Measurements from ENCODE around the gene SMIM5. TPM values are rescaled to one million over a fixed set of nuclear protein-coding genes. Genes with fewer than 3 reads are reported as not detected.

SMIM5 gene
- total and polyA plus RNA-seq, 8 donors, result 0.55 to 15.3 (median 0.86) TPM

- Histone ChIP-seq H3K9me3 (no peaks in the 10 kb centered on the region), H3K36me3 (peaks cover 0 to 11% (median 7%) of the 10 kb centered on the region in 3 donors), H3K27me3 (no peaks in the 10 kb centered on the region), H3K27ac (peak overlapping the region in 2 of 4 donors; percentile 95 to 99), H3K4me3 (no peak overlapping the region), H3K4me1 (peaks cover 12 to 21% (median 13%) of the 10 kb centered on the region in 3 donors)
- TF ChIP-seq CTCF (IDR thresholded peaks at IDR 0.05), result no peak
- ATAC-seq (no peak), DNase-seq (peak in 1 of 6 donors; percentile 25), FAIRE-seq (no peak)
- WGBS, 2 donors, result 97 to 99% methylated on average over 7 of the region's 7 CpGs
- intact Hi-C loops (cut with DNase I), result no loop called here
Measured at GRCh38 chr17:75647921-75648320, 14.7 kb downstream of the SMIM5 start.

GRCh38 chr17:75649687-75650086, 16.5 kb downstream of the SMIM5 start:
- no peak for TF ChIP-seq CTCF (IDR thresholded peaks at IDR 0.05)
- peaks cover 0 to 11% (median 7%) of the 10 kb centered on the region in 3 donors for H3K36me3 ChIP-seq
- H3K27me3 ChIP-seq, result no peaks in the 10 kb centered on the region
- no peak for DNase-seq
- FAIRE-seq, result no peak
- WGBS, 2 donors, result 87 to 94% methylated on average over 6 of the region's 6 CpGs
- no peaks in the 10 kb centered on the region for H3K9me3 ChIP-seq
- H3K4me3 ChIP-seq, result no peak overlapping the region
- H3K27ac ChIP-seq, result no peak overlapping the region
- H3K4me1 ChIP-seq, result peaks cover 9 to 21% (median 13%) of the 10 kb centered on the region in 3 donors
- ATAC-seq, result no peak
- intact Hi-C loops (cut with DNase I), result no loop called here

GRCh38 chr17:75650874-75651273, 17.6 kb downstream of the SMIM5 start:
- H3K4me3 ChIP-seq, result no peak overlapping the region
- no peaks in the 10 kb centered on the region for H3K9me3 ChIP-seq
- intact Hi-C loops (cut with DNase I), result no loop called here
- peaks cover under 1 to 10% (median 5%) of the 10 kb centered on the region in 3 donors for H3K4me1 ChIP-seq
- H3K27me3 ChIP-seq, result no peaks in the 10 kb centered on the region
- FAIRE-seq (no peak), DNase-seq (no peak), ATAC-seq (no peak)
- WGBS, 2 donors, result 92 to 96% methylated on average over 7 of the region's 7 CpGs
- no peak for TF ChIP-seq CTCF (IDR thresholded peaks at IDR 0.05)
- no peak overlapping the region for H3K27ac ChIP-seq
- H3K36me3 ChIP-seq, result peaks cover 0 to 11% (median 7%) of the 10 kb centered on the region in 3 donors

GRCh38 chr17:75652341-75652740, 19.1 kb downstream of the SMIM5 start:
- no peak for FAIRE-seq
- peak in 2 of 6 donors; percentile 15 to 33 for DNase-seq
- ATAC-seq, result no peak
- H3K4me3 ChIP-seq, result no peak overlapping the region
- H3K9me3 ChIP-seq, result no peaks in the 10 kb centered on the region
- H3K27ac ChIP-seq, result no peak overlapping the region
- no peaks in the 10 kb centered on the region for H3K27me3 ChIP-seq
- H3K4me1 ChIP-seq, result no peaks in the 10 kb centered on the region
- no peak for TF ChIP-seq CTCF (IDR thresholded peaks at IDR 0.05)
- H3K36me3 ChIP-seq, result peaks cover 0 to 15% (median 7%) of the 10 kb centered on the region in 3 donors
- WGBS, 2 donors, result 90 to 92% methylated on average over 5 of the region's 5 CpGs
- intact Hi-C loops (cut with DNase I), result no loop called here

GRCh38 chr17:75652934-75653549, 19.8 kb downstream of the SMIM5 start:
- Histone ChIP-seq H3K9me3 (no peaks in the 10 kb centered on the region), H3K4me3 (no peak overlapping the region), H3K27ac (no peak overlapping the region), H3K27me3 (no peaks in the 10 kb centered on the region), H3K36me3 (peaks cover 0 to 17% (median 7%) of the 10 kb centered on the region in 3 donors), H3K4me1 (no peaks in the 10 kb centered on the region)
- FAIRE-seq (no peak), DNase-seq (peak in 1 of 6 donors; percentile 40), ATAC-seq (peak in 3 of 4 donors; percentile 77 to 84 (median 83))
- peak in 2 of 4 donors; percentile 42 to 55 for TF ChIP-seq CTCF (IDR thresholded peaks at IDR 0.05)
- intact Hi-C loops (cut with DNase I), result no loop called here
- 75 to 76% methylated on average over 6 of the region's 6 CpGs for WGBS, 2 donors

All from pancreas (tissue), 10 donors.